Neural cell (in vitro differentiated cells): ENCODE measurements around the gene SLC10A7.

Source experiments
- EZH2 ChIP-seq: fragments of 200-600, 300-800 bp; shearing (Covaris generic), sonication (generic); IDR thresholded peaks from 2 replicates; pipeline ENCODE4 v1.6.1; 2014; ENCODE audit warnings: antibody characterized with exemption, low read length, borderline replicate concordance, mild to moderate bottlenecking; ENCODE audit not compliant: insufficient read depth, poor library complexity, severe bottlenecking
- MXI1 ChIP-seq: fragments of 450-650 bp; conservative IDR thresholded peaks from 2 replicates; pipeline ENCODE4 v1.6.1; 2014; ENCODE audit warnings: antibody characterized with exemption, mild to moderate bottlenecking; ENCODE audit not compliant: poor library complexity, severe bottlenecking
- POLR2AphosphoS5 ChIP-seq: IDR thresholded peaks from 2 replicates; pipeline ENCODE4 v1.6.1; 2012
- TF ChIP-seq, protein P1 (sequence below): fragments of 450-650 bp; IDR thresholded peaks from 2 replicates; pipeline ENCODE4 v1.5.1; 2014; ENCODE audit warnings: antibody characterized with exemption, mild to moderate bottlenecking, moderate library complexity; ENCODE audit not compliant: poor library complexity, severe bottlenecking
- TF ChIP-seq, protein P2 (sequence below): IDR thresholded peaks from 2 replicates; pipeline ENCODE4 v1.6.1; 2012; ENCODE audit warnings: borderline replicate concordance

DNA sequence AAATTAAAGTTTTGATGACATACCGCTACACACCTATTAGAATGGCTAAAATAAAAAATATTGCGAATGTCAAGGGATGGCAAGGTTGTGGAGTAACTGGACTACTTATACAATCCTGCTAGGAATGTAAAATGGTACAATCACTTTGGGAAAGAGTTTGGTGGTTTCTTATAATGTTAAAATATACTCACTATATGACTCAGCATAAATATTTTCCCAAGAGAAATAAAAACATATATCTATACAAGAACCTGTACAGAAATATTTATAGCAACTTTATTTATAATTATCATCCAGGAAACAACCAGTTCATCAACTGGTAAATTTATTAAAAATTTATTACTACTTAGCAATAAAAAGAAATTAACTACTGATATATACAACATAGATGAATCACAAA, 89.7 kb downstream of the SLC10A7 start:
- TF ChIP-seq, protein P1, sequence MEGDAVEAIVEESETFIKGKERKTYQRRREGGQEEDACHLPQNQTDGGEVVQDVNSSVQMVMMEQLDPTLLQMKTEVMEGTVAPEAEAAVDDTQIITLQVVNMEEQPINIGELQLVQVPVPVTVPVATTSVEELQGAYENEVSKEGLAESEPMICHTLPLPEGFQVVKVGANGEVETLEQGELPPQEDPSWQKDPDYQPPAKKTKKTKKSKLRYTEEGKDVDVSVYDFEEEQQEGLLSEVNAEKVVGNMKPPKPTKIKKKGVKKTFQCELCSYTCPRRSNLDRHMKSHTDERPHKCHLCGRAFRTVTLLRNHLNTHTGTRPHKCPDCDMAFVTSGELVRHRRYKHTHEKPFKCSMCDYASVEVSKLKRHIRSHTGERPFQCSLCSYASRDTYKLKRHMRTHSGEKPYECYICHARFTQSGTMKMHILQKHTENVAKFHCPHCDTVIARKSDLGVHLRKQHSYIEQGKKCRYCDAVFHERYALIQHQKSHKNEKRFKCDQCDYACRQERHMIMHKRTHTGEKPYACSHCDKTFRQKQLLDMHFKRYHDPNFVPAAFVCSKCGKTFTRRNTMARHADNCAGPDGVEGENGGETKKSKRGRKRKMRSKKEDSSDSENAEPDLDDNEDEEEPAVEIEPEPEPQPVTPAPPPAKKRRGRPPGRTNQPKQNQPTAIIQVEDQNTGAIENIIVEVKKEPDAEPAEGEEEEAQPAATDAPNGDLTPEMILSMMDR, result no peak
- TF ChIP-seq EZH2, result no peak
- TF ChIP-seq POLR2AphosphoS5, result no peak
- TF ChIP-seq MXI1, result no peak
- TF ChIP-seq, protein P2, sequence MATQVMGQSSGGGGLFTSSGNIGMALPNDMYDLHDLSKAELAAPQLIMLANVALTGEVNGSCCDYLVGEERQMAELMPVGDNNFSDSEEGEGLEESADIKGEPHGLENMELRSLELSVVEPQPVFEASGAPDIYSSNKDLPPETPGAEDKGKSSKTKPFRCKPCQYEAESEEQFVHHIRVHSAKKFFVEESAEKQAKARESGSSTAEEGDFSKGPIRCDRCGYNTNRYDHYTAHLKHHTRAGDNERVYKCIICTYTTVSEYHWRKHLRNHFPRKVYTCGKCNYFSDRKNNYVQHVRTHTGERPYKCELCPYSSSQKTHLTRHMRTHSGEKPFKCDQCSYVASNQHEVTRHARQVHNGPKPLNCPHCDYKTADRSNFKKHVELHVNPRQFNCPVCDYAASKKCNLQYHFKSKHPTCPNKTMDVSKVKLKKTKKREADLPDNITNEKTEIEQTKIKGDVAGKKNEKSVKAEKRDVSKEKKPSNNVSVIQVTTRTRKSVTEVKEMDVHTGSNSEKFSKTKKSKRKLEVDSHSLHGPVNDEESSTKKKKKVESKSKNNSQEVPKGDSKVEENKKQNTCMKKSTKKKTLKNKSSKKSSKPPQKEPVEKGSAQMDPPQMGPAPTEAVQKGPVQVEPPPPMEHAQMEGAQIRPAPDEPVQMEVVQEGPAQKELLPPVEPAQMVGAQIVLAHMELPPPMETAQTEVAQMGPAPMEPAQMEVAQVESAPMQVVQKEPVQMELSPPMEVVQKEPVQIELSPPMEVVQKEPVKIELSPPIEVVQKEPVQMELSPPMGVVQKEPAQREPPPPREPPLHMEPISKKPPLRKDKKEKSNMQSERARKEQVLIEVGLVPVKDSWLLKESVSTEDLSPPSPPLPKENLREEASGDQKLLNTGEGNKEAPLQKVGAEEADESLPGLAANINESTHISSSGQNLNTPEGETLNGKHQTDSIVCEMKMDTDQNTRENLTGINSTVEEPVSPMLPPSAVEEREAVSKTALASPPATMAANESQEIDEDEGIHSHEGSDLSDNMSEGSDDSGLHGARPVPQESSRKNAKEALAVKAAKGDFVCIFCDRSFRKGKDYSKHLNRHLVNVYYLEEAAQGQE, result no peak
